Omental fat pad (tissue), 4 donors: ENCODE results near the gene RHBDD3. TPM values are rescaled to one million over a fixed set of nuclear protein-coding genes. Genes with fewer than 3 reads are reported as not detected.
A peak's percentile ranks its signal among the peaks of the same experiment; 100 is the strongest.

Experiments used
- ATAC-seq: fragments of 150-250 bp; one replicate; pipeline ENCODE4 v1.9.1; 2016; ENCODE audit warnings: mild to moderate bottlenecking, moderate library complexity; ENCODE audit not compliant: low FRiP score
- DNase-seq: peaks from one replicate; pipeline ENCODE4 v3.0.0-alpha.2; 2019; ENCODE audit warnings: low spot score
- total RNA-seq, 4 donors: library from RNA; depleted of rRNA; stranded (reverse); fragments of >200 nt; gene quantifications; one replicate each; pipeline ENCODE4 v1.1.0, GENCODE V29; 2016
- TF ChIP-seq, protein P1 (sequence below), 3 donors: fragments of 450-650 bp; IDR thresholded peaks; one replicate each; pipeline ENCODE4 v1.5.1; 2016 to 2017; ENCODE audit warnings: antibody characterized with exemption in 3 of 3, mild to moderate bottlenecking in 3 of 3, moderate library complexity in 2 of 3

The RHBDD3 gene
- total RNA-seq, result 10 to 100 TPM; 15.0 to 30.8 (median 25.4) TPM

DNA sequence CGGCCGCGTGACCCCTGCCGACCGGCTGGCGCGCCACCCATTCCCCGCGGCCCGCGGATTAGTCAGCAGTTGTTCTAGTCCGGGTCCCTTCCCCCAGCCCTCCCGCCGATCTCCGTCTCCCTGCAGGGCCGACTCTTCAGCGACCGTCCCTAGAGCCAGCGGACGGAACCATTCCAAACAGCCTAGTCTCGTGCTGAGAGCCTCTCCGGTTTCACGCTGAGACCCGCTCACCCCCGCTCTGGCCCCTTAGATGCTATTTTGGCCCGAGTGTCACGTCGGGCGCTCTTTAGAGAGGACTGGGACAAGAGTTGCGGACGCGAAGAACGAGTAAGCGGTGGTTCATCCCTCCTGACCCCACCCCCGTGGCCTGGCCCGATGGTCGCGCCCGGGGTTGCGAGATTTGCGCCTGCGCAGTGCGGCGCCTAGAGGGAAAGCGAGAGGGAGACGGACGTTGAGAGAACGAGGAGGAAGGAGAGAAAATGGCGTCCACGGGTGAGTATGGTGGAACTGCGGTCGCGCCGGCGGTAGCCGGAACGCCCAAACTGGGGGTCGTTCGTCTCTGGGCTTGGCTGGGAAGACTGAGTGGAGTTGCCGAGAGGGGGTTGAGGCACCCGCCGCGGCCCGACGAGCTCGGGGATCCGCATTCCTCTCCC lies at the start of gene RHBDD3, which contains the start of gene EWSR1:
Gene RHBDD3 (minus strand): TSS at position 124 of the 653 bp plus-strand sequence. CDS start 2,355 bp downstream, outside the sequence.
Gene EWSR1 (plus strand): TSS at position 411 of the 653 bp plus-strand sequence. CDS start 69 bp downstream, at position 480.
- peak; percentile 89 for ATAC-seq

DNA sequence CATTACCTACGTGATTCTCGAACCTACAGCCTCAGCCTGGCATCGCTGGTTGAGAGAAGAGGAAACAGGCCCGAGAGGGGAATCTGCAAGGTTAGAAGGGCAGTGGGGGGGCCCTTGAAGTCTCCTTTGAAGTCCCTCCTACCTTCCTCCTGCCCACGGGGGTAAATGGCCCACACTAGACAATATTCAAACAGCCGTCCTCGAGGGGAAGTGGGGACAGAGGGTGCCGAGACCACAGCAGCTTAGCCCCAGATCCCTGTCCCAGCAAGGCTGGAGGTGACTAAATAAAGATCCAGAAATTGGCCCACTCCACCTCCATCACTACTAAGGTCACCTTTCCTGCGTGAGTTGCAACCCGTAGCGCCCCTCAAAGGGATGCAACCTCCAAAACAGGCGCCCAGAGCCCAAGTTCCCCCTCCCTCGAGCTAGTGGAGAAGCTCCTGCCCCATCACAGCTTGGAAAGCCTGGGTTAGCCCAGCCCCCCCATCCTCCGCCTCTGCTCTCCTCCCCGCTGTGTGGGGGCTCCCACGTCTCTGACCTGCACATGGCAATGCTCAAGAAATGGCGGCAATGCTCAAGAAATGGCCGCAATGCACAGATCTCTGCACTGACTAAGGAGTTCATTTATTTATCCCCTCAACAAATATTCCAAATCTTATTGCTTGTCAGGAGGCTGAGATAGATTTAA lies 48.5 kb upstream of the RHBDD3 start:
- DNase-seq, result no peak
- TF ChIP-seq, protein P1, sequence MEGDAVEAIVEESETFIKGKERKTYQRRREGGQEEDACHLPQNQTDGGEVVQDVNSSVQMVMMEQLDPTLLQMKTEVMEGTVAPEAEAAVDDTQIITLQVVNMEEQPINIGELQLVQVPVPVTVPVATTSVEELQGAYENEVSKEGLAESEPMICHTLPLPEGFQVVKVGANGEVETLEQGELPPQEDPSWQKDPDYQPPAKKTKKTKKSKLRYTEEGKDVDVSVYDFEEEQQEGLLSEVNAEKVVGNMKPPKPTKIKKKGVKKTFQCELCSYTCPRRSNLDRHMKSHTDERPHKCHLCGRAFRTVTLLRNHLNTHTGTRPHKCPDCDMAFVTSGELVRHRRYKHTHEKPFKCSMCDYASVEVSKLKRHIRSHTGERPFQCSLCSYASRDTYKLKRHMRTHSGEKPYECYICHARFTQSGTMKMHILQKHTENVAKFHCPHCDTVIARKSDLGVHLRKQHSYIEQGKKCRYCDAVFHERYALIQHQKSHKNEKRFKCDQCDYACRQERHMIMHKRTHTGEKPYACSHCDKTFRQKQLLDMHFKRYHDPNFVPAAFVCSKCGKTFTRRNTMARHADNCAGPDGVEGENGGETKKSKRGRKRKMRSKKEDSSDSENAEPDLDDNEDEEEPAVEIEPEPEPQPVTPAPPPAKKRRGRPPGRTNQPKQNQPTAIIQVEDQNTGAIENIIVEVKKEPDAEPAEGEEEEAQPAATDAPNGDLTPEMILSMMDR (IDR thresholded peaks at IDR 0.05), result no peak
- ATAC-seq, result no peak

More for the DNA sequence above, at the start of gene RHBDD3, which contains the start of gene EWSR1:
- TF ChIP-seq, protein P1 (IDR thresholded peaks at IDR 0.05), result no peak
- peak; percentile 81 for DNase-seq

DNA sequence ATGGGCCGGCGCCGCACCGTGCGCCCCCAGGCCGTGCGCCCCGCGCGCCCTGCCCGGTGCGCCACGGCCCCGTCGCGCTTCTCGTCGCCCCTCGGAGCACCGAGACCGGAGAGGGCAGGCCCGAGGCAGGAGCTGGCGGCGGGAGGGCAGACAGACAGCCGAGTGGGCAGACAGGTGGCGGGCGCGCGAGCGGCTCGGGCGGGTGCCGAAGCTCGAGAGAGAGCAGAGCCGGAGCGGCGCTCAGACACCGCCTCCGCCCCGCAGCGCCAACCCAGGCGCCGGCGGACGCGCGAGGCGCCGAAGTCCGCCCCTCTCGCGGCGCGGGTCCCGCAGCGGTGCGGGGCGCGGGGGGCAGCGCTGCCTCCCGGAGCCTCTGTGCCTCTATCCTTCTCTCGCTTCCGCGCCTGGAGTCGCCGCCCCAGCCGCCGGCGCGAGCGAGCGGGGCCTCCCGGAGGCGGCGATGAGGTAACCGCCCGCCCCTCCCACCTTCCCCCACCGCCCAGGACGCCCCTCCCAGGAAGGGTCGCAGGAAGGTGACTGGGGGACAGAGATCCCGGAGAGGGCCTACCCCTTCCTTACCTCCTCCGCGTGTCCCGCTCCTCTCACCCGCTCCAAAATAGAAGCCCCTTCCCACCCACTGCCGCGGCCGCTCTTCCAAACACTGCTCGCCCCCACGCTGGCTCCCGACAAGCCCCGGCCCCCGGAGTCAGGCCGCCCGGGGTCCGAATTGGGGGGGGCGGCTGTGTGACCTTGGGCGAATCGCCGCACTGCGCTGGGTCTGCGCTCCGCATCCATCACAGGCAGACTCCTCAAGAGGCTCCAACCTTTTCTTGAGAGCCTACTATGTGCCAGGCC lies 47.7 kb upstream of the RHBDD3 start, which contains the start of gene RASL10A:
Gene RASL10A (minus strand): TSS at position 412 of the 855 bp plus-strand sequence. CDS start 451 bp downstream, outside the sequence.
- ATAC-seq (no peak), DNase-seq (no peak)
- TF ChIP-seq, protein P1 (IDR thresholded peaks at IDR 0.05), result no peak

DNA sequence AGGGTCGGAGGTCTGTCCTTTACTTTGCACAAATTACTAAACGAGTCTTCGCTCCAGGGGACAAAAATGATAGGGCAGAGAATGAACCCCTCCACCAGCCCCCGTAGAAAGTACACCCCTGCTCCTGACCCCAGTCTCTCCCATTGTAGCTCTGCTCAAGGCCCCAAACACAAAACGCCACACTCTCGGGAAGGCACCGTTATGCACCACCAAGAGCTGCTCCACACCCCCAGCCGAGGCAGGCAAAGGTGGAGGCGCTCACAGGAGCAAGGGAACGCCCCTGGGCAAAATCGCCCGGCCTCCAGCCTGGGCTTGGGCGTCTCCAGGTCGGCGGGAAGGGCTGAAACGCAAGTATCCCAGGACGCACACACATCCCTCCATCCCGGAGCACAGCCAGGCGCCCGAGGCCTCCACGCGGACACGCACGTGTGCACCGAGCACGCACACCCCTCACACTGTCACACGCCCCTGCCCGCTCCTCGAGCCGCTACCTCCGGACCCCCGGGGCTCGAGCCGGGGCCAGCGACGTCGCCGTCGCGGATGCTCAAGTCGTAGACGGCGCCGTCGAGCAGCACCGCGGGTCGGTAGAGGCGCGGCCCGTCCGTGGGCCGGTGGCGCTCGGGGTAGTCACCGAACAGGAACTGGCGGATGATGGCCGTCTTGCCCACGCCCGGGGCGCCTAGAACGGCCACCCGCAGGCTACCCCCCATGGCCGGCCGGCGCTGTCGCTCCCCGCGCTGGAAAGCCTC lies 46.9 kb upstream of the RHBDD3 start:
- ATAC-seq (no peak), DNase-seq (no peak)
- TF ChIP-seq, protein P1 (IDR thresholded peaks at IDR 0.05), result no peak

DNA sequence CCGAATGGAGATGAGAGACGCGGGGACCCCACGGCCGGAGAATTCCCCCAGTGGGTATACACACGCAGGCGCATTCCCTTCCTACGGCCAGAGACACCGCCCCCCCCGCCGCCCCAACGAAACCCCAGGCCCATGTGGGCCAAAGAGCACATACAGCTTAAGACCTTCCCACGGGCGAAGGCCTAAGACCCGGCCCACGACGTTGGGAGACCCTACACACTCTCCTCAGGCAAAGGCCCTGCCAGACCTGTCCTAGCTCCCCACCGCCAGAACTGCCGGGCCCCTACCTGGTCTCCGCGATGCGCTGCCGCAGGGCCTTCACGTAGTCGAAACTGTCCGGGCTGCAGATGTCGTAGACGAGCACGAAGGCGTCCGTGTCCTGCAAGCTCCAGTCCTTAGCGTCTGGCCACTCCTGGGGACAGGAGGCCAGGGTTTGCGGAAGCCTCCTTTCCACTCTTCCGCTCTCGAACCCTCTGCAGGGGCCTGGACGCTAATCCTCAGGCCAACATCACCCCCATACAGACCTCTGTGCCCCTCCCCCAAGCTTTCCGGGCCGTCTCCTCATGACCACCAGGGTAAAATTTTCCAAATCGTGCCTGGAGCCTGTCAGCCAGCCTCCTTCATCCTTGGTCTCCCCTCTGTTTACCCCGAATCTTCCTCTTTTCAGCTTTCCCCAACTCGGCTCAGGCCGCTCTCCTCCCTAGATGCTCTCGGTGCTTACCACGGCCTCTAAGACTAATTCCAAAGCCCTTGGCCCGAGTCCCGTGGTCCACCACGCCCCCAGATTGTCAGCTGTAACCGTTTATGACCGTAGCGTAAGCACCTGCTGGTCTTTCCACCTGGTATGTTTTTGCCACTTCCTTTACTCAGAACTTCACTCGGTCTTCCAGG lies 46.0 kb upstream of the RHBDD3 start:
- ATAC-seq, result no peak
- no peak for DNase-seq
- TF ChIP-seq, protein P1 (IDR thresholded peaks at IDR 0.05), result no peak
